PC-9 (cell line): Measurements from ENCODE around the gene WNK3. TPM values are rescaled to one million over a fixed set of nuclear protein-coding genes. Genes with fewer than 3 reads are reported as not detected.
"Not testable (repeated sequence)": the region's sequence is repeated elsewhere in the genome, so short reads cannot be mapped to it uniquely, and the experiment has no call there.

Experiments
- BruUV-seq: library from RNA; stranded (reverse); fragments of 400-500 nt; replicated peaks from 2 replicates; lab custom pipeline; 2021; lab: Mats Ljungman, UMichigan
- CTCF ChIA-PET: fragments of 300-600 bp; sonication (Branson Sonifier 250); formaldehyde crosslinking; loops from one replicate; lab custom pipeline; 2022; ENCODE audit warnings: antibody characterized with exemption; lab: Charles Lee
- POLR2A ChIA-PET: fragments of 300-600 bp; sonication (Branson Sonifier 250); formaldehyde crosslinking; loops from one replicate; lab custom pipeline; 2022; ENCODE audit warnings: antibody characterized with exemption; ENCODE audit not compliant: unreplicated experiment; lab: Charles Lee
- DNase-seq, 2 experiments: peaks; one replicate each; pipeline versions ENCODE4 v3.0.0 to v3.0.0-alpha.2; 2015 to 2022; ENCODE audit warnings: mixed read lengths in 1 of 2
- H2AFZ ChIP-seq: fragments of 200-600 bp; sonication (generic); 2 replicates; pipeline ENCODE4 v1.8.1; 2017; ENCODE audit warnings: antibody characterized with exemption
- H3F3A ChIP-seq: fragments of 200-600 bp; sonication (generic); 2 replicates; pipeline ENCODE4 v1.8.1; 2017; ENCODE audit warnings: antibody characterized with exemption, mild to moderate bottlenecking, low read depth; ENCODE audit not compliant: insufficient read depth
- H3K27ac ChIP-seq: fragments of 200-600 bp; sonication (generic); 2 replicates; pipeline ENCODE4 v1.6.1; 2016; ENCODE audit warnings: mixed run types
- H3K27me3 ChIP-seq: fragments of 200-600 bp; sonication (generic); 2 replicates; pipeline ENCODE4 v1.6.1; 2016; ENCODE audit warnings: low read depth, mixed run types; ENCODE audit not compliant: insufficient read depth
- H3K36me3 ChIP-seq: fragments of 200-600 bp; sonication (generic); 2 replicates; pipeline ENCODE4 v1.6.1; 2016; ENCODE audit warnings: low read depth, mixed run types
- H3K4me1 ChIP-seq: fragments of 200-600 bp; sonication (generic); replicated peaks from 2 replicates; pipeline ENCODE4 v1.6.1; 2016; ENCODE audit warnings: mixed run types; ENCODE audit not compliant: insufficient read depth
- H3K4me2 ChIP-seq: fragments of 200-600 bp; sonication (generic); 2 replicates; pipeline ENCODE4 v1.6.1; 2017; ENCODE audit warnings: mixed run types
- H3K4me3 ChIP-seq: fragments of 200-600 bp; sonication (generic); 2 replicates; pipeline ENCODE4 v1.6.1; 2016; ENCODE audit warnings: mixed run types
- H3K79me2 ChIP-seq: fragments of 200-600 bp; sonication (generic); 2 replicates; pipeline ENCODE4 v1.6.1; 2017; ENCODE audit warnings: low read depth, mixed run types
- H3K9me2 ChIP-seq: fragments of 200-600 bp; sonication (generic); 2 replicates; pipeline ENCODE4 v1.8.1; 2017; ENCODE audit warnings: mild to moderate bottlenecking; ENCODE audit not compliant: insufficient read depth
- H3K9me3 ChIP-seq: fragments of 200-600 bp; sonication (generic); 2 replicates; pipeline ENCODE4 v1.8.1; 2016; ENCODE audit warnings: low read depth; ENCODE audit not compliant: insufficient read depth
- H4K20me1 ChIP-seq: fragments of 200-600 bp; sonication (generic); 2 replicates; pipeline ENCODE4 v1.8.1; 2017; ENCODE audit not compliant: insufficient read depth
- CTCF ChIP-seq: fragments of 200-600 bp; sonication (generic); conservative IDR thresholded peaks from 2 replicates; pipeline ENCODE4 v1.6.1; 2017; ENCODE audit warnings: mixed run types, antibody characterized with exemption, mild to moderate bottlenecking, moderate library complexity
- EZH2 ChIP-seq: fragments of 200-600 bp; sonication (generic); IDR thresholded peaks from 2 replicates; pipeline ENCODE4 v1.8.0; 2017; ENCODE audit warnings: antibody characterized with exemption, low read depth
- intact Hi-C: fragments of 100-400 bp; cut with micrococcal nuclease; formaldehyde crosslinking; loops from one replicate; pipeline ENCODE4 v1.10.0; 2022; ENCODE audit not compliant: unreplicated experiment
- total RNA-seq: library from RNA; stranded (reverse); gene quantifications from 2 replicates; pipeline ENCODE4 v1.2.3, GENCODE V29; 2021

Gene WNK3
- total RNA-seq, 1 experiment from 2014 or later, result not detected

GRCh38 chrX:54352677-54353076, 5.2 kb downstream of the WNK3 start:
- BruUV-seq, result no TSS peak

GRCh38 chrX:54337383-54337782, 20.5 kb downstream of the WNK3 start:
- POLR2A ChIA-PET, H3K9me2 ChIP-seq, H3F3A ChIP-seq, H3K27me3 ChIP-seq, H3K4me1 ChIP-seq, H3K4me2 ChIP-seq, H3K4me3 ChIP-seq, BruUV-seq, H3K36me3 ChIP-seq, DNase-seq, H4K20me1 ChIP-seq, CTCF ChIA-PET, H2AFZ ChIP-seq, H3K27ac ChIP-seq, H3K9me3 ChIP-seq, H3K79me2 ChIP-seq, intact Hi-C loops: not testable (repeated sequence)

More at GRCh38 chrX:54352677-54353076, 5.2 kb downstream of the WNK3 start:
- no peaks in the 10 kb centered on the region for H3K36me3 ChIP-seq
- H4K20me1 ChIP-seq, result no peaks in the 10 kb centered on the region
- H3K9me2 ChIP-seq, result no peaks in the 10 kb centered on the region
- no peak overlapping the region for H2AFZ ChIP-seq
- intact Hi-C loops, result no loop called here
- H3K4me2 ChIP-seq, result no peak overlapping the region
- ChIA-PET CTCF (no interaction called here), POLR2A (no interaction called here)
- H3K9me3 ChIP-seq, result no peaks in the 10 kb centered on the region
- no peak overlapping the region for H3K27ac ChIP-seq
- no peaks in the 10 kb centered on the region for H3F3A ChIP-seq
- no peak for DNase-seq
- H3K27me3 ChIP-seq, result peaks cover 8% of the 10 kb centered on the region; the same call in 1 of the 2 replicates
- H3K4me3 ChIP-seq, result no peak overlapping the region
- TF ChIP-seq CTCF (no peak), EZH2 (no peak)
- H3K4me1 ChIP-seq, result no peaks in the 10 kb centered on the region
- H3K79me2 ChIP-seq, result no peaks in the 10 kb centered on the region

GRCh38 chrX:54325077-54325476, 32.8 kb downstream of the WNK3 start:
- no peak for TF ChIP-seq EZH2
- TF ChIP-seq CTCF, result no peak
- CTCF ChIA-PET, result no interaction called here
- Histone ChIP-seq H4K20me1 (no peaks in the 10 kb centered on the region), H3K36me3 (no peaks in the 10 kb centered on the region), H3K9me2 (no peaks in the 10 kb centered on the region), H3K79me2 (no peaks in the 10 kb centered on the region), H3F3A (no peaks in the 10 kb centered on the region), H3K27me3 (peaks cover 9% of the 10 kb centered on the region; the same call in 1 of the 2 replicates), H2AFZ (no peak overlapping the region), H3K9me3 (no peaks in the 10 kb centered on the region), H3K4me1 (no peaks in the 10 kb centered on the region), H3K4me2 (no peak overlapping the region), H3K27ac (no peak overlapping the region), H3K4me3 (no peak overlapping the region)
- no TSS peak for BruUV-seq
- POLR2A ChIA-PET, result no interaction called here
- intact Hi-C loops, result no loop called here
- no peak for DNase-seq

- no peak for TF ChIP-seq CTCF
- TF ChIP-seq EZH2, result no peak
- peaks cover 9% of the 10 kb centered on the region; the same call in 1 of the 2 replicates for H3K27me3 ChIP-seq
- no peaks in the 10 kb centered on the region for H3K4me1 ChIP-seq
- intact Hi-C loops, result no loop called here
- H3K79me2 ChIP-seq, result no peaks in the 10 kb centered on the region
- DNase-seq, result no peak
- H3K36me3 ChIP-seq, result no peaks in the 10 kb centered on the region
- no peak overlapping the region for H3K4me3 ChIP-seq
- no peak overlapping the region for H3K27ac ChIP-seq
- BruUV-seq, result no TSS peak
- H3K9me2 ChIP-seq, result no peaks in the 10 kb centered on the region
- no peaks in the 10 kb centered on the region for H3K9me3 ChIP-seq
- H4K20me1 ChIP-seq, result no peaks in the 10 kb centered on the region
- H3F3A ChIP-seq, result no peaks in the 10 kb centered on the region
- H2AFZ ChIP-seq, result no peak overlapping the region
- ChIA-PET CTCF (no interaction called here), POLR2A (no interaction called here)
- no peak overlapping the region for H3K4me2 ChIP-seq
These were observed 37.8 kb downstream of the WNK3 start for GRCh38 chrX:54320067-54320466.
